Kidney epithelial cell (primary cell): ENCODE results near the gene RHOBTB1. TPM values are rescaled to one million over a fixed set of nuclear protein-coding genes. Genes with fewer than 3 reads are reported as not detected.

Source experiments
- DNase-seq: peaks from one replicate; pipeline ENCODE4 v3.0.0-alpha.2; 2010; ENCODE audit warnings: low read depth
- H3K27me3 ChIP-seq: 2 replicates; pipeline ENCODE4 v1.6.0; 2011; ENCODE audit warnings: low read length; ENCODE audit not compliant: control insufficient read depth, insufficient read depth
- H3K36me3 ChIP-seq: 2 replicates; pipeline ENCODE4 v1.5.1; 2011; ENCODE audit warnings: low read length; ENCODE audit not compliant: control insufficient read depth, insufficient read depth
- H3K4me3 ChIP-seq: 2 replicates; pipeline ENCODE4 v1.5.1; 2011; ENCODE audit warnings: low read depth, mild to moderate bottlenecking, control low read depth, low read length
- CTCF ChIP-seq: IDR thresholded peaks from 2 replicates; pipeline ENCODE4 v1.5.1; 2011; ENCODE audit warnings: mild to moderate bottlenecking, moderate library complexity, low read length, control low read depth, inconsistent platforms; ENCODE audit not compliant: insufficient read depth, poor library complexity, severe bottlenecking
- total RNA-seq: library from RNA; depleted of rRNA; stranded (reverse); fragments of >200 nt; gene quantifications from 2 replicates; pipeline ENCODE4 v1.2.3, GENCODE V29; 2015

Gene RHOBTB1
- total RNA-seq, 1 donor from 2014 or later, result 21.3 TPM

GRCh38 chr10:60957667-60958221 is 13.8 kb upstream of the RHOBTB1 start:
- no peaks in the 10 kb centered on the region for H3K36me3 ChIP-seq
- DNase-seq, result no peak
- no peak for TF ChIP-seq CTCF
- H3K27me3 ChIP-seq, result no peaks in the 10 kb centered on the region
- H3K4me3 ChIP-seq, result no peak overlapping the region

GRCh38 chr10:60955957-60956425 is 12.0 kb upstream of the RHOBTB1 start:
- no peak overlapping the region for H3K4me3 ChIP-seq
- no peak for TF ChIP-seq CTCF
- H3K27me3 ChIP-seq, result no peaks in the 10 kb centered on the region
- no peak for DNase-seq
- no peaks in the 10 kb centered on the region for H3K36me3 ChIP-seq

GRCh38 chr10:60955316-60955715 is 11.3 kb upstream of the RHOBTB1 start:
- H3K4me3 ChIP-seq, result no peak overlapping the region
- H3K27me3 ChIP-seq, result no peaks in the 10 kb centered on the region
- no peak for DNase-seq
- H3K36me3 ChIP-seq, result no peaks in the 10 kb centered on the region
- TF ChIP-seq CTCF, result no peak

- no peak for DNase-seq
- TF ChIP-seq CTCF, result no peak
- Histone ChIP-seq H3K4me3 (no peak overlapping the region), H3K27me3 (no peaks in the 10 kb centered on the region), H3K36me3 (no peaks in the 10 kb centered on the region)
Observed at GRCh38 chr10:60954035-60954434, 10.1 kb upstream of the RHOBTB1 start.

GRCh38 chr10:60953420-60953819 is 9.4 kb upstream of the RHOBTB1 start:
- Histone ChIP-seq H3K36me3 (no peaks in the 10 kb centered on the region), H3K27me3 (no peaks in the 10 kb centered on the region), H3K4me3 (no peak overlapping the region)
- TF ChIP-seq CTCF, result no peak
- DNase-seq, result no peak

GRCh38 chr10:60952846-60953220 is 8.8 kb upstream of the RHOBTB1 start:
- H3K4me3 ChIP-seq, result no peak overlapping the region
- no peak for DNase-seq
- TF ChIP-seq CTCF, result no peak
- no peaks in the 10 kb centered on the region for H3K36me3 ChIP-seq
- H3K27me3 ChIP-seq, result no peaks in the 10 kb centered on the region
